GM21619 (cell line): ENCODE measurements around the gene BTF3L4.
A peak's percentile ranks its signal among the peaks of the same experiment; 100 is the strongest.

Experiments
- ATAC-seq: cut with Tn5 transposase; IDR thresholded peaks from one replicate; pipeline ENCODE4 v1.9.1; 2021; ENCODE audit not compliant: unreplicated experiment

Gene BTF3L4

DNA sequence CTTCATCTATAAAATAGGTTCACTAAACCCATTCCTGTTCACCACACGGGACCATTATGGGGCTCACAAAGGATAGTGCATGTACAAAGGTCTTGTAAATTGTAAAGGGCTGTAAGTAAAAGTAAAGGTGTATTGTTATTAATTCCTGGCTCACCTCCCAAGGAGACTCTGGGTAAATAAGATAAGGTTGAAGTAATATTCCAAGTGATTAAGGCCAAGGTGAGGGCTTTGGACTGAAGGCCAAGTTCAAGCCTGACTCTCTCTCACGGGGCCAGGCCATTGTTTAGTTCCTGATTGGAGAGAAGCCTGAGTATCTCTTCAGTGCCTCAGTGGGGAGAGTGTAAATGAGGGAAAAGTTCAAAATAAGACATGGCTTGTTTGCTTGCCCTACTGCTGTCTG is 66.3 kb downstream of the BTF3L4 start:
- ATAC-seq: no peak

- no peak for ATAC-seq
Measured at GRCh38 chr1:52123622-52124021, 67.5 kb downstream of the BTF3L4 start.

DNA sequence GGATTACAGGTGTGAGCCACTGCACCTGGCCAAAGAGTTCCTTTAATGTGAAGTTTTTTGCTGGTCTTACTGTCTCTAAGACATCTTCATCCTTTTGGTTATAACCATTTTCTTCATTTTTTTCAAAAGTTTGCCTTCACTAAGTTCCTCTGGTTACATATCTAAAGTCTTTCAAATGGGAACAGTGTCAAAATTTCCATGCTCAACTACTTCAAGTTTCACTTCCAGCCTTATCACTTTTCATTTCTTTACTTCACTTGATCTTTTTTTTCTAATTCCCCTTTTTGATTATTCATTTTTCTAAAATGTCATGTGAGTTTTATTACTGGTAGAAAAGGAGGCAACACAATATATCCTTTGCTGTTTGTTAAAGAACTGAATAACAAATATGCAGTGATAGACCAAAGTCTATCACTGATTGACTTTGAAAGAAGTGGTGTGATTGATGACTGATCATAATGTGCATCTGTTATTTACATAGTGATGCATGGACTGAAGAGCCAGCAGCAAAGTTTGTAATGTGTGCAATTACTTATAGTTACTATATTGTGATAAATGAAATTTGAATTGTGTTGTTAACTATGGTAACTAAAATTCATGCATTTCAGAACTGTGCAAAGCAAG is 69.8 kb downstream of the BTF3L4 start:
- no peak for ATAC-seq

DNA sequence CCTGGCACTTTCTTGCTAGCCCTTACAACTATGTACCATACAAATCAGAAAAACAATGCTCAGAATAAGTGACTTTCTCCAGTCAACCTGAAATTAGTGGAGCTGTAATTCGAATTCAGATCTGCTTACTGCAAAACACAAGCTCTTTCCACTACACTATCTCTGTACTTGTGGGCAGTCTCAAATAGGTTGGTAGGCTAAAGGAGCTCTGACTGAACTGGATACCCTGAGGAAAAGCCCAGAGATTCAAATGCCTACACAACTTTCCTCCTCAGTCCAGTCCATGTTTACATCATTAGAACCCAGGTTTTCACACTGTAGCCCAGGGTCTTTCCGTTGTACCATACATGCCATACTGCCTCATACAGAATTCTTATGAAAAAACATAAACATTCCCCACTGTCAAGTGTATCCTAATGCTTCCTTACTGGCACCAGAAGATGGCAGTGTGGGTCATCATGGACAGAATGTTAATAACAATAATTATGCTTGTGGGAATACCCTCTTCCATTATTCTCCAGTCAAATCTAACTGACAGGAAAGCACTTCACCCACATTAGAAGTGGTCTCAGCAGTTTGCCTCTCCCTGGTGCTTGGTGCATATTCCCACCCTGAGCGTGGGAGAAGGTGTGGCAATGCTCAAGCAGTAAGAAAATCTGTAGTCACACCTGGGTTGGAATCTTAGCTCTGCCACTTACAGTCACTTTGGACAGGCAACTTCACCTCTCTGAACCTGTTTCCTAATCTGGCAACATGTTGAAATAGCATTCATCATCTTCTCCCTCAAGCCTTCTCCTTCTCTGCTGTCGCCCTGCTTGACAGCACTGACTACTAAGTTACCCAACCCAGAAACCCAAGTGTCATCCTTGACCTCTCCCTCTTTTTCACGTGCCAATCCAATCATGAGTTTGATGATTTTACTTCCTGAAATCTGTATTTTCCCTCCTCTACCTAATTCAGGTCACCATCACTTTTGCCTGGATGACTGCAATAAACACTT is 71.4 kb downstream of the BTF3L4 start:
- no peak for ATAC-seq

GRCh38 chr1:52139817-52140540 is 83.9 kb downstream of the BTF3L4 start:
- peak; percentile 75 for ATAC-seq
